Measurements from ENCODE around the gene ESR2.
"Not testable (repeated sequence)": the region's sequence is repeated elsewhere in the genome, so short reads cannot be mapped to it uniquely, and the experiment has no call there.

The ESR2 gene

GRCh38 chr14:64225151-64225757 is 68.9 kb downstream of the ESR2 start:
- no peak overlapping the region for H3K27ac Mint-ChIP-seq
- H3K9me3 Mint-ChIP-seq = no peaks in the 10 kb centered on the region
- ATAC-seq (ENCODE audit: low read depth) (no peak), DNase-seq (ENCODE audit: low spot score in 2 of 2) (no peak)
- H3K27me3 Mint-ChIP-seq = no peaks in the 10 kb centered on the region
- peaks cover 3% of the 10 kb centered on the region for H3K4me1 Mint-ChIP-seq
- no peak overlapping the region for H3K4me3 Mint-ChIP-seq
- H3K36me3 Mint-ChIP-seq = peaks cover 23% of the 10 kb centered on the region

- DNase-seq (ENCODE audit: low spot score in 2 of 2) = no peak
- ATAC-seq (ENCODE audit: low read depth) = no peak
- Mint-ChIP-seq H3K27me3 (no peaks in the 10 kb centered on the region), H3K4me1 (peaks cover 22% of the 10 kb centered on the region), H3K36me3 (peaks cover 25% of the 10 kb centered on the region), H3K9me3 (no peaks in the 10 kb centered on the region), H3K27ac (peak overlapping the region; percentile 45), H3K4me3 (no peak overlapping the region)
Observed at GRCh38 chr14:64221391-64222003, 72.7 kb downstream of the ESR2 start.

- Mint-ChIP-seq H3K27ac (no peak overlapping the region), H3K4me3 (no peak overlapping the region), H3K4me1 (peaks cover 25% of the 10 kb centered on the region), H3K27me3 (no peaks in the 10 kb centered on the region), H3K9me3 (no peaks in the 10 kb centered on the region), H3K36me3 (peaks cover 31% of the 10 kb centered on the region)
- DNase-seq (ENCODE audit: low spot score in 2 of 2) = no peak
- no peak for ATAC-seq (ENCODE audit: low read depth)
Observed at GRCh38 chr14:64220466-64220865, 73.7 kb downstream of the ESR2 start.

GRCh38 chr14:64220056-64220455 is 74.1 kb downstream of the ESR2 start:
- H3K9me3 Mint-ChIP-seq = no peaks in the 10 kb centered on the region
- peaks cover 25% of the 10 kb centered on the region for H3K4me1 Mint-ChIP-seq
- no peak overlapping the region for H3K4me3 Mint-ChIP-seq
- ATAC-seq (ENCODE audit: low read depth) (no peak), DNase-seq (ENCODE audit: low spot score in 2 of 2) (no peak)
- no peak overlapping the region for H3K27ac Mint-ChIP-seq
- peaks cover 32% of the 10 kb centered on the region for H3K36me3 Mint-ChIP-seq
- H3K27me3 Mint-ChIP-seq = no peaks in the 10 kb centered on the region

GRCh38 chr14:64218344-64219240 is 75.6 kb downstream of the ESR2 start:
- Mint-ChIP-seq H3K36me3 (peaks cover 23% of the 10 kb centered on the region), H3K4me3 (peak overlapping the region; percentile 49), H3K27ac (peak overlapping the region; percentile 91), H3K4me1 (peaks cover 25% of the 10 kb centered on the region), H3K9me3 (no peaks in the 10 kb centered on the region), H3K27me3 (no peaks in the 10 kb centered on the region)
- DNase-seq (ENCODE audit: low spot score in 2 of 2) = no peak
- peak; percentile 29 for ATAC-seq (ENCODE audit: low read depth)

GRCh38 chr14:64217834-64218233 is 76.3 kb downstream of the ESR2 start:
- no peak for DNase-seq (ENCODE audit: low spot score in 2 of 2)
- Mint-ChIP-seq H3K36me3 (peaks cover 23% of the 10 kb centered on the region), H3K4me3 (peak overlapping the region; percentile 49), H3K9me3 (no peaks in the 10 kb centered on the region), H3K27me3 (no peaks in the 10 kb centered on the region), H3K27ac (peak overlapping the region; percentile 91), H3K4me1 (peaks cover 24% of the 10 kb centered on the region)
- ATAC-seq (ENCODE audit: low read depth) = no peak

- H3K9me3 Mint-ChIP-seq = no peaks in the 10 kb centered on the region
- H3K27me3 Mint-ChIP-seq = no peaks in the 10 kb centered on the region
- H3K4me3 Mint-ChIP-seq = peak overlapping the region; percentile 43
- DNase-seq (ENCODE audit: low spot score in 2 of 2) (peak in 1 of 2 donors; percentile 31), ATAC-seq (ENCODE audit: low read depth) (peak; percentile 83)
- H3K27ac Mint-ChIP-seq = peak overlapping the region; percentile 91
- H3K4me1 Mint-ChIP-seq = peaks cover 22% of the 10 kb centered on the region
- H3K36me3 Mint-ChIP-seq = peaks cover 23% of the 10 kb centered on the region
Observed at GRCh38 chr14:64217308-64217707, 76.9 kb downstream of the ESR2 start.

- no peaks in the 10 kb centered on the region for H3K27me3 Mint-ChIP-seq
- no peaks in the 10 kb centered on the region for H3K9me3 Mint-ChIP-seq
- H3K36me3 Mint-ChIP-seq = peaks cover 18% of the 10 kb centered on the region
- ATAC-seq (ENCODE audit: low read depth) = no peak
- DNase-seq (ENCODE audit: low spot score in 2 of 2) = no peak
- H3K4me3 Mint-ChIP-seq = no peak overlapping the region
- peak overlapping the region; percentile 68 for H3K27ac Mint-ChIP-seq
- peaks cover 22% of the 10 kb centered on the region for H3K4me1 Mint-ChIP-seq
Observed at GRCh38 chr14:64215978-64216377, 78.2 kb downstream of the ESR2 start.

GRCh38 chr14:64215274-64215673 is 78.9 kb downstream of the ESR2 start:
- DNase-seq (ENCODE audit: low spot score in 2 of 2) (no peak), ATAC-seq (ENCODE audit: low read depth) (no peak)
- no peaks in the 10 kb centered on the region for H3K27me3 Mint-ChIP-seq
- peaks cover 25% of the 10 kb centered on the region for H3K4me1 Mint-ChIP-seq
- no peak overlapping the region for H3K27ac Mint-ChIP-seq
- no peak overlapping the region for H3K4me3 Mint-ChIP-seq
- H3K9me3 Mint-ChIP-seq = no peaks in the 10 kb centered on the region
- peaks cover 21% of the 10 kb centered on the region for H3K36me3 Mint-ChIP-seq

GRCh38 chr14:64213853-64214570 is 80.2 kb downstream of the ESR2 start:
- Mint-ChIP-seq H3K4me1 (peaks cover 31% of the 10 kb centered on the region), H3K4me3 (no peak overlapping the region), H3K9me3 (no peaks in the 10 kb centered on the region), H3K27me3 (no peaks in the 10 kb centered on the region), H3K36me3 (peaks cover 18% of the 10 kb centered on the region), H3K27ac (no peak overlapping the region)
- DNase-seq (ENCODE audit: low spot score in 2 of 2) = no peak
- no peak for ATAC-seq (ENCODE audit: low read depth)

- ATAC-seq (ENCODE audit: low read depth) (no peak), DNase-seq (ENCODE audit: low spot score in 2 of 2) (no peak)
- H3K4me3 Mint-ChIP-seq = no peak overlapping the region
- no peaks in the 10 kb centered on the region for H3K9me3 Mint-ChIP-seq
- peaks cover 18% of the 10 kb centered on the region for H3K36me3 Mint-ChIP-seq
- H3K4me1 Mint-ChIP-seq = peaks cover 28% of the 10 kb centered on the region
- no peak overlapping the region for H3K27ac Mint-ChIP-seq
- H3K27me3 Mint-ChIP-seq = no peaks in the 10 kb centered on the region
Observed at GRCh38 chr14:64213086-64213485, 81.1 kb downstream of the ESR2 start.

- Mint-ChIP-seq H3K4me3 (no peak overlapping the region), H3K27ac (no peak overlapping the region), H3K4me1 (peaks cover 23% of the 10 kb centered on the region), H3K27me3 (no peaks in the 10 kb centered on the region), H3K9me3 (no peaks in the 10 kb centered on the region), H3K36me3 (peaks cover 18% of the 10 kb centered on the region)
- DNase-seq (ENCODE audit: low spot score in 2 of 2) (no peak), ATAC-seq (ENCODE audit: low read depth) (no peak)
Observed at GRCh38 chr14:64212666-64213065, 81.5 kb downstream of the ESR2 start.

- not testable (repeated sequence) for DNase-seq (ENCODE audit: low spot score in 2 of 2); H3K36me3 Mint-ChIP-seq; H3K27me3 Mint-ChIP-seq; ATAC-seq (ENCODE audit: low read depth); H3K9me3 Mint-ChIP-seq
- H3K4me3 Mint-ChIP-seq = peak overlapping the region; percentile 42
- peaks cover 17% of the 10 kb centered on the region for H3K4me1 Mint-ChIP-seq
- H3K27ac Mint-ChIP-seq = peak overlapping the region; percentile 70
Observed at GRCh38 chr14:64210912-64211311, 83.3 kb downstream of the ESR2 start.

GRCh38 chr14:64210216-64210615 is 84.0 kb downstream of the ESR2 start:
- H3K27me3 Mint-ChIP-seq = no peaks in the 10 kb centered on the region
- peak overlapping the region; percentile 43 for H3K4me3 Mint-ChIP-seq
- peaks cover 4% of the 10 kb centered on the region for H3K36me3 Mint-ChIP-seq
- H3K4me1 Mint-ChIP-seq = peaks cover 19% of the 10 kb centered on the region
- no peaks in the 10 kb centered on the region for H3K9me3 Mint-ChIP-seq
- peak; percentile 15 for ATAC-seq (ENCODE audit: low read depth)
- peak overlapping the region; percentile 86 for H3K27ac Mint-ChIP-seq
- no peak for DNase-seq (ENCODE audit: low spot score in 2 of 2)
